Midbrain (tissue), 1 donor: ENCODE measurements around the gene RCAN3.

Source experiments
- DNase-seq: peaks from one replicate; lab custom pipeline; 2025; lab: John Stamatoyannopoulos, UW

Gene RCAN3

DNA sequence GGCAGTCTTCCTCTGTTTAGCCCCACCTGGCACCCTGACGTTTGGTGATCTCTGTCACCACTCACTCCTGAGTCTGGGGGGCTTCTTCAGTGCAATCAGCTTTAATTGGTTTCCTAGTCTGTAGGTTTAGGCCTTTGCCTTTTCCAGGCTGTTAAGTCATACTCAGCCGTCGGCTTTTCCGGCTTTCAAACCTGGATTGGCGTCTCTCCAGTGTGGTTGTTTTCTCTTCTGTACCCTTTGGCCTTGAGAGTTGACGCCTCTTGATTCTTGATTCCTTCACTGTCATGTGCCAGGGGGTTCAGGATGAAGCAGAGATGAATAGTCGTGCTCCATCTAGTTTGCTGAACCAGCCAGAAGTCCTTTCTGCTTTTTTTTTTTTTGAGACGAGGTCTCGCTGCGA is 78.1 kb downstream of the RCAN3 start:
- no peak for DNase-seq

DNA sequence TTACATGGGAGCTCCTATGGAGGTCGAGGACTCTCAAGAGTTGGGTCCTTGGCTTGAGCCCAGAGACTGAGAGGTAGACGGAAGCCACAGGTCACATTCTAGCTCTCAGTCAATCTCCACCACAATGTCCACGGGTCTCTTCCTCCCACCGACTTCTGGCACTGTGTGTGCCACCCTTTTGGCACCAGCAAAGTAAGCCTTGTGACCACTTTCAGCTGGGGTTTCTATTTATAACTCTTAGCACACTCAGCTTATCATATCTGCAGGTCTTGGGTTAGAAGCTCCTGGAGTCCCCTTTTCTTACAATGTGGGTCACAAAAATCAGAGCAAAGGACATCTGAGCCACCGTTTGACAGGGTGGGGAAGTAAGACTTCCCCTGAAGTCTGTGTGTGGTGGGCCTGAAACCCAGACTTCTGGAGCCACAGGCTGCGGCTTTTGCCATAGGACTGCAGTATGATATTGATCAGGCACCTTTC is 81.6 kb downstream of the RCAN3 start:
- DNase-seq: no peak

DNA sequence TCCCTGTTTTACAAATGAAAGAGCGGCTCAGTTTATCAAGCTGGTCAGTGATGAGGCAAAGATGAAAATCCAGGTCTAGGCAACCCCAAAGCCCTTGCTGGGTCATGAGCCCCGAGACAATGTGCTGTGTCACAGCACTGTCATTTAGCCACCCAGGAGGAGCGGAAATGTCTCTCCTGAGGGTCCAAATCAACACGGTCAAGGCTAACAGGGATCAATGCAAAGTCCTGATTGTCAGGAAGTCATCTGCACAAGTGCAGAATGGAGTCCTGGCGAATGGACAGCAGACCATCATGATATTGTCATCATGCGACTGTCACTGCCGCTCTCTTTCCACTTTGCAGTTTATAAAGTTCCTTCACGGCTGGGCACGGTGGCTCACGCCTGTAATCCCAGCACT is 83.5 kb downstream of the RCAN3 start:
- DNase-seq: no peak

DNA sequence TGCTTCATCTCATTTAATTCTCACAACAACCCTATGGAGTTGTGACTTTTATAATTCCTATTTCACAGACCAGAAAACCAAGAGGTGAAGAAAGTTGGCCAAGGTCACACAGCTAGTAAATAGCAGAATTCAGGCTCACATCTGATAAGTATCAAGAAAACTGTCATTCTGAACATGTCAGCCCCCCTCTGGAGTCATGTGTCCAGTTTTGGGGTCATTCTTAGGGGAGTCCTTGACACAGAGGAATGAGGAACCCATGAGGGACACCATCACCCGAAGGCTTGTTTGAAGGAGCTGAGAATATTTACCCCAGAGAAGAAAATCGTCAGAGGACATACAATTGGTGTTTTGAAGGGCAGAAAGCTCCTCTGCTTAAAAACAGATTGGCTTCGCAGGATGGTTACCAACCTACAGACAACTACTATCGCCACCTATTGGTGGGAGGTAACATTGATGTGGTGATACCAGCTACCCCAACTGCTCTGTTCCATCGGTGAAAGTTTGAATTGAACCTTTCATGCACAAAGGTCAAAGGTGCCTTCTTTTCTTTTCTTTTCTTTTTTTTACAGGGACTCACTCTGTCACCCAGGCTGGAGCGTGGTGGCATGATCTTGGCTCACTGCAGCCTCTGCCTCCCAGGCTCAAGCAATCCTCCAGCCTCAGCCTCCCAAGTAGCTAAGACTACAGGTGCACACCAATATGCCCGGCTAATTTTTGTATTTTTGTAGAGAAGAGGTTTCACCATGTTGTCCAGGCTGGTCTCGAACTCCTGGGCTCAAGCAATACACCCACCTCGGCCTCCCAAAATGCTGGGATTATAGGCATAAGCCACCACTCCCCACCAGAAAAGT is 84.6 kb downstream of the RCAN3 start:
- DNase-seq: peak; percentile 54

DNA sequence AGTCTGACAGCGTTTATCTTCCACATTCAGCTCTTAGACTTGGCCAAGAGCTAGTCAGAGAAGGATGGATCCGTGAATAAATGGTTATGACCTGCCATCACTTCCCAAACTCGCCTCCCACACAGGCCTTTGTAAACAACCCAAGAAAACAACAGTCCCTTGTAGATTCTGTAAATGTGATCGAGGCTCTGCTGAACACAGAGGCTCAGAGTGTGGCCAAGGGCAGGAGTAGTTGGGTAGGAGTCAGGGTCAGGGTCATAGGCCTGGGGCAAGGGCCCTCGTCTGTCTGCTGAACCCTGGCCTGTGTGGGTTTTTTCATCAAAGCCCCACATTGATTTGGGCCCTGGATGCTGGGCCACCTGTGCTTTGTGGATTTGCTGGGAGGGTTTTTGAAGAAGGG is 85.9 kb downstream of the RCAN3 start:
- DNase-seq: no peak

DNA sequence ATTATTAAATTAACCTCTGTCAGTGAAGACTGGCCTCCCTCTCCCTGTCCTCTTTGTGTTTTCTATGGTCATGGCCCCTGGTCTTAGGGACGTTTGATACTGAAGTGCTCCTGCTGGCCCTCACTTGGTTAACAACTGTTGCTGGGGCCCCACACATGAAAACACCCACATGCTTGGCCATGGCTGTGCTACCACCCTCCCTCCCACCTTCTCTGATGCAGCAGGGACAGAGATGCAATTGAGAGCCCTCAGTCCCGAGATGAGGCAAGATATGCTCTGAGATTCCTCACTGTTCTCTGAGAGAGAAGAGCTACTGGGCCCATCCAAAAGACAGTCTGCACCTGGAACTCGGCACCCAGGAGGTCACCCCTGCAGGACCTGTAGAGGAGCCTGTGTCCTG is 86.6 kb downstream of the RCAN3 start:
- no peak for DNase-seq
